ENCODE data around the gene DNAJC8.
A peak's percentile ranks its signal among the peaks of the same experiment; 100 is the strongest.

Gene DNAJC8, protein sequence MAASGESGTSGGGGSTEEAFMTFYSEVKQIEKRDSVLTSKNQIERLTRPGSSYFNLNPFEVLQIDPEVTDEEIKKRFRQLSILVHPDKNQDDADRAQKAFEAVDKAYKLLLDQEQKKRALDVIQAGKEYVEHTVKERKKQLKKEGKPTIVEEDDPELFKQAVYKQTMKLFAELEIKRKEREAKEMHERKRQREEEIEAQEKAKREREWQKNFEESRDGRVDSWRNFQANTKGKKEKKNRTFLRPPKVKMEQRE

GRCh38 chr1:28232558-28233263 is at the start of gene DNAJC8:
TSS of gene DNAJC8 (minus strand) at chr1:28233029. CDS start at chr1:28232998, 31 bp downstream.
- DNase-seq (ENCODE audit: low spot score) = peak; percentile 93

DNA sequence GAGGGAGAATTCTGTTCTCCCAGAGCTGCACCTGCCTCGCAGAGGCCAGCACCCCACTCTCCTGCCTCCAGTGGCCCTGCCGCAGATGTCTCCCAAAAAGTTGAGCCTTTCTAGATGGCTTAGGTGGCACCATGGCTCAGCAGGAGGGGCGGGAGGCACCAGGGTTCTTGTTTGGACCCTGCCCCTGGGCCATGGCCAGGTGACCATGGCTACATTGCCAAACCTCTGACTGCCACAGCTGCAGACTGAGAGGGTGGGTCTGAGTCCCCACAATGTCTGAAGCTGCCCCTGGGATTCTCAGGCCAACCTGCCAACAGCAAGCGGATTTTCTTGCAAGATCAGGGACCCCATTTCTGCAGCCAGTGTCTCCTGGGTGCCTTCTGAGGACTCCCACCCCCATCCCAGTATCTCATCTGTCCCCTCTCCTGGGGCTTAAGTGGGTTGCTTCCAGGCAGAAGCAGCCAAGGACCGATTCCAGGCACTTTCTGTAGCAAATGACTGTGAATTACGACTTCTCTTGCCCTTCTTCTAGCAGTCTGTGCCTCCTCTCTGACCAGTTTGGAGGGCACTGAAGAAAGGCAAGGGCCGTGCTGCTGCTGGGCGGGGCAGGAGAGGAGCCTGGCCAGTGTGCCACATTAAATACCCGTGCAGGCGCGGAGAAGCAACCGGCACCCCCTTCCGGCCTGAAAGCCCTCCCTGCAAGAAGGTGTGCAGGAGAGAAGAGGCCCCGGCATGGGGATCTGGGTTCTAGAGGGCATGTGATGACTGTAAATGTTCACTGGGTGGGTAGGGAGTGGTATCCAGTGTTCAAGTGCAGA is 49.0 kb upstream of the DNAJC8 start:
- no peak for DNase-seq (ENCODE audit: low spot score)

- DNase-seq (ENCODE audit: low spot score) = no peak
Observed at GRCh38 chr1:28280977-28281381, 48.1 kb upstream of the DNAJC8 start.

- no peak for DNase-seq (ENCODE audit: low spot score)
Observed at GRCh38 chr1:28280501-28280900, 47.7 kb upstream of the DNAJC8 start.

DNA sequence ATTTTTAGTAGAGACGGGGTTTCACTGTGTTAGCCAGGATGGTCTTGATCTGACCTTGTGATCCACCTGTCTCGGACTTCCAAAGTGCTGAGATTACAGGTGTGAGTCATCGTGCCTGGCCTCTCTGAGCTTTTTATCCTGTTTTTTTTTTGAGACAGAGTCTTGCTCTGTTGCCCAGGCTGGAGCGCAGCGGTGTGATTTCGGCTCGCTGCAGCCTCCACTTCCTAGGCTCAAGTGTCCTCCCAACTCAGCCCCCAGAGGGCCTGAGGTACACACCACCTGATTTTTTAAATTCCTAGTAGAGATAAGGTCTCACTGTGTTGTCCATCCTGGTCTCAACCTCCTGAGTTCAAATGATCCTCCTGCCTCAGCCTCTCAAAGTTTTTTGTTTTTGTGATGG is 46.9 kb upstream of the DNAJC8 start:
- no peak for DNase-seq (ENCODE audit: low spot score)

- no peak for DNase-seq (ENCODE audit: low spot score)
Observed at GRCh38 chr1:28278763-28279162, 45.9 kb upstream of the DNAJC8 start.

DNA sequence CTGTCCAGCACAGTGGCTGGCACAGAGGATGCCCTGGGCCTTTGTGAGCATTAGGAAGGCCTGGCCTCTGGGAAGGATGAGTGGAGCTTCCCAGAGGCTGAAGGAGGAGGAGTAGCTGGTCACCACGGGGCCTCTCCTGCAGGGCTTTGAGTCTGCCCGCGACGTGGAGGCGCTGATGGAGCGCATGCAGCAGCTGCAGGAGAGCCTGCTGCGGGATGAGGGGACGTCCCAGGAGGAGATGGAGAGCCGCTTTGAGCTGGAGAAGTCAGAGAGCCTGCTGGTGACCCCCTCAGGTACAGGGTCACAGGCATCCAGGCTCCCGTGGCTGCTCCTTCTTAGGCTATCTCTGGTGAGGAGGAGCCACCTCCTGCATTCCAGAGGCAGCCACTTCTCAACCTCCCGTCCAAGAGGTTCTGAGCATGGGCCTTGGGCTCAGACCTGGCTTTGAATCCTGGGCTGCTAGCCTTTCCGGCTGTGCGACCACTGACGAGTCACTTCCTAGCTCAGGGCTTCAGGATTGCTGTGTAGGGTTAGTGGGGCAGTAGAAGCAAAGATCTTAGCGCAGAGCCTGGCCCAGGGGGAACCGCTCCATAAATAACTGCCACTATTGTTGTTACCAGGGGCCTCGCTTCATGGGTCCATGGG is 40.5 kb upstream of the DNAJC8 start:
- no peak for DNase-seq (ENCODE audit: low spot score)

DNA sequence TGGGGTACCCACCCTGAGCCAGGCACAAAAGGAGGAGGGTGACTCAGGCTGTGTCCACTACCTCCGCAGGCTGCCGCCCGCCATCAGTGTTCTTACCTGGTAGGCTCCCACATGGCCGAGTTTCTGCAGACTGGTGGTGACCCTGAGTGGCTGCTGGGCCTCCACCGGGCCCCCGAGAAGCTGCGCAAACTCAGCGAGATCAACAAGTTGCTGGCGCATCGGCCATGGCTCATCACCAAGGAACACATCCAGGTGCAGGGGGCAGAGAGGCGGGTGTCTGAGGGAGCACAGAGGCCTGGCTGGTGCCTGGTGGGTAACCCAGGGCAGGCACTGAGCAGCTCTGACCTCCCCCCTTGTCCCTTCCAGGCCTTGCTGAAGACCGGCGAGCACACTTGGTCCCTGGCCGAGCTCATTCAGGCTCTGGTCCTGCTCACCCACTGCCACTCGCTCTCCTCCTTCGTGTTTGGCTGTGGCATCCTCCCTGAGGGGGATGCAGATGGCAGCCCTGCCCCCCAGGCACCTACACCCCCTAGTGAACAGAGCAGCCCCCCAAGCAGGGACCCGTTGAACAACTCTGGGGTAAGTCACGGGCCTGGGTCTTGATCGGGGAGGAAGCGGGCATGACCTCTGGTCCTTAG is 39.5 kb upstream of the DNAJC8 start:
- DNase-seq (ENCODE audit: low spot score) = no peak

- DNase-seq (ENCODE audit: low spot score) = no peak
Observed at GRCh38 chr1:28269529-28269928, 36.7 kb upstream of the DNAJC8 start.

GRCh38 chr1:28267633-28268032 is 34.8 kb upstream of the DNAJC8 start:
- no peak for DNase-seq (ENCODE audit: low spot score)

- no peak for DNase-seq (ENCODE audit: low spot score)
Observed at GRCh38 chr1:28266920-28267322, 34.1 kb upstream of the DNAJC8 start.

GRCh38 chr1:28265577-28265976 is 32.7 kb upstream of the DNAJC8 start:
- no peak for DNase-seq (ENCODE audit: low spot score)

GRCh38 chr1:28264897-28265296 is 32.1 kb upstream of the DNAJC8 start:
- DNase-seq (ENCODE audit: low spot score) = no peak

GRCh38 chr1:28260803-28261174 is 28.0 kb upstream of the DNAJC8 start:
- DNase-seq (ENCODE audit: low spot score) = no peak

- DNase-seq (ENCODE audit: low spot score) = peak; percentile 39
Observed at GRCh38 chr1:28259934-28260802, 27.3 kb upstream of the DNAJC8 start.

GRCh38 chr1:28259252-28259933 is 26.6 kb upstream of the DNAJC8 start, which contains the start of gene SESN2:
TSS of gene SESN2 (plus strand) at chr1:28259518. CDS start at chr1:28259848, 330 bp downstream.
- DNase-seq (ENCODE audit: low spot score) = peak; percentile 98

DNA sequence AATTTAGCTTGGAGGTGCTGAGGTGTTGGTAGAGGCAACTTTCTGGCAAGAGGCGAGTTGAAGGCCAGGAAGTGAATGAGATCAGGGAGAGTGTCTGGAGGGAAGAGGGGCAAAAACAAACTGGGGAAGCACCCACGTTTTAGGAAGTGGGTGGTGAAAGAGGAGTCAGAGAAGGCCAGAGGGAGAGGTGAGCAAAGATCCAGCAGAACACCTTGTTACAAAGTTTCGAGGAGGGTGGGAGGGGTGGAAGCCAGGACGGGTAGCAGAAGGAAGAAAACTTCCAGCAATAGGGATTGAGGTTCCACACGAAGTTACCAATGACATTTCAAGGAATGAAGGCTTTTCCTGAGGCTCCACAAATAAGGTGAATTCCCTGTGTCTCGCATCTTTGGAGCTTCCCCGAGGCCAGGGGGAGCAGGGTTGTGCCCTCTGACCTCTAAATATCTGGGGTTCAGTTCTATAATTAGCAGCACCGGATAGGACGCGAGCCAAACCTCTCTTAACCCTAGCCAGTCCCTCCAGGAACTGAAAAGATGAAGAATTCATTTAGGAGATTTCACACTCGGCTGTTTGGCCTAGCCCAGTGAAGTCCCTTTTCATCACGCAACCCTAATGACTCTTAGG is 25.9 kb upstream of the DNAJC8 start:
- DNase-seq (ENCODE audit: low spot score) = no peak

DNA sequence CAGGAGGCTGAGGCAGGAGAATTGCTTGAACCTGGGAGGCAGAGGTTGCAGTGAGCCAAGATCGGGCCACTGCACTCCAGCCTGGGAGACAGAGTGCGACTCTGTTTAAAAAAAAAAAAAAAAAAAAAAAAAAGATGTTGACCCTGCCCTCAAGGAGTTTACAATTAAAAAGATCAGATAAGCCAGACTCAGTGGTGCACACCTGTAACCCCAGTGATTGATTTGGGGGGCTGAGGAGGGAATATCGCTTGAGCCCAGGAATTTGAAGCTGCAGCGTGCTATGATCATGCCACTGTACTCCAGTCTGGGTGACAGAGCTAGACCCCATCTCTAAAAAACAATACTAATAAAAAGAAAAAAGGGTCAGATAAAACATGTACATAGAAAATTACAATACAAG is 24.9 kb upstream of the DNAJC8 start:
- DNase-seq (ENCODE audit: low spot score) = no peak

- no peak for DNase-seq (ENCODE audit: low spot score)
Observed at GRCh38 chr1:28256197-28256827, 23.5 kb upstream of the DNAJC8 start.

Data from LoVo (cell line).